ENCODE measurements around the gene SNAI3. TPM values are rescaled to one million over a fixed set of nuclear protein-coding genes. Genes with fewer than 3 reads are reported as not detected.

Gene SNAI3
- total and polyA plus RNA-seq, 2 of the 8 experiments (the other 6 are each of a cell fraction or from before 2014, with no cell fraction given), result 8.5 to 13.3 TPM

GRCh38 chr16:88719933-88720296 is 33.6 kb upstream of the SNAI3 start (continued):
- TF ChIP-seq KDM5A (IDR thresholded peaks at IDR 0.05; ENCODE audit: low read length) (no peak), TAF1 (IDR thresholded peaks at IDR 0.05; ENCODE audit: low read depth, low read length) (no peak), HDAC6 (IDR thresholded peaks at IDR 0.05; ENCODE audit: low read depth, low read length) (no peak)

Measured in H1 (cell line).